Uterus (tissue), 2 donors: ENCODE data around the gene DBF4B.
A peak's percentile ranks its signal among the peaks of the same experiment; 100 is the strongest.

ENCODE experiments used
- CTCF ChIP-seq, 4 experiments: fragments of 200-600 bp in 2 of 4; fragments of 450-650 bp in 2 of 4; sonication (generic) in 2 of 4; IDR thresholded peaks; one replicate each; pipeline ENCODE4 v1.5.1; 2016 to 2019; ENCODE audit warnings: antibody characterized with exemption in 4 of 4, mild to moderate bottlenecking in 2 of 4, moderate library complexity in 1 of 4
- POLR2A ChIP-seq, 2 donors: fragments of 450-650 bp; IDR thresholded peaks; one replicate each; pipeline ENCODE4 v1.6.1; 2016; ENCODE audit warnings: antibody characterized with exemption in 2 of 2, mild to moderate bottlenecking in 1 of 2, moderate library complexity in 1 of 2

- TF ChIP-seq POLR2A (IDR thresholded peaks at IDR 0.05): peak in 1 of 2 donors; percentile 35
- no peak for TF ChIP-seq CTCF (IDR thresholded peaks at IDR 0.05)
Measured at GRCh38 chr17:44775838-44776621, 67.6 kb downstream of the DBF4B start.
